Uterus (tissue), 4 donors: ENCODE results near the gene NFXL1. TPM values are rescaled to one million over a fixed set of nuclear protein-coding genes. Genes with fewer than 3 reads are reported as not detected.
A peak's percentile ranks its signal among the peaks of the same experiment; 100 is the strongest.

Experiments
- DNase-seq, 2 donors: peaks; one replicate each; pipeline ENCODE4 v3.0.0-alpha.2; 2019 to 2020
- H3K27ac ChIP-seq, 2 donors: fragments of 200-600 bp; sonication (generic); 1 replicate in 1 of 2; 2 replicates in 1 of 2; pipeline ENCODE4 v1.5.1; 2016 to 2018
- H3K27me3 ChIP-seq, 2 donors: fragments of 200-600 bp; sonication (generic); one replicate each; pipeline ENCODE4 v1.5.1; 2018 to 2019; ENCODE audit warnings: control low read depth in 1 of 2
- H3K36me3 ChIP-seq, 2 donors: fragments of 200-600 bp; sonication (generic); one replicate each; pipeline ENCODE4 v1.5.1; 2019; ENCODE audit warnings: control low read depth in 1 of 2
- H3K4me1 ChIP-seq, 2 donors: fragments of 200-600 bp; sonication (generic); one replicate each; pipeline ENCODE4 v1.5.1; 2018 to 2019; ENCODE audit warnings: control low read depth in 1 of 2
- H3K4me3 ChIP-seq, 2 donors: fragments of 200-600 bp; sonication (generic); 1 replicate in 1 of 2; 2 replicates in 1 of 2; pipeline ENCODE4 v1.5.1; 2018 to 2019; ENCODE audit warnings: mild to moderate bottlenecking in 1 of 2
- H3K9me3 ChIP-seq, 2 donors: fragments of 200-600 bp; sonication (generic); one replicate each; pipeline ENCODE4 v1.5.1; 2019; ENCODE audit warnings: control low read depth in 1 of 2
- CTCF ChIP-seq, 4 experiments: fragments of 200-600 bp in 2 of 4; fragments of 450-650 bp in 2 of 4; sonication (generic) in 2 of 4; IDR thresholded peaks; one replicate each; pipeline ENCODE4 v1.5.1; 2016 to 2019; ENCODE audit warnings: antibody characterized with exemption in 4 of 4, mild to moderate bottlenecking in 2 of 4, moderate library complexity in 1 of 4
- POLR2A ChIP-seq, 2 donors: fragments of 450-650 bp; IDR thresholded peaks; one replicate each; pipeline ENCODE4 v1.6.1; 2016; ENCODE audit warnings: antibody characterized with exemption in 2 of 2, mild to moderate bottlenecking in 1 of 2, moderate library complexity in 1 of 2
- intact Hi-C: fragments of 100-400 bp; cut with DNase I; formaldehyde crosslinking; loops from one replicate; pipeline ENCODE4 v1.15.1; 2023; ENCODE audit warnings: low total_unique reads
- total RNA-seq, 4 donors: library from RNA; depleted of rRNA in 3 of 4; stranded (reverse); fragments of >200 nt in 3 of 4; gene quantifications; one replicate each; pipeline versions ENCODE4 v1.1.0 to v1.2.4, GENCODE V29; 2014 to 2023
- donor health status: DM: yes; HTN: yes; CAD: no.

The NFXL1 gene
- total RNA-seq, 4 donors from 2014 or later: 5.9 to 24.9 (median 19.6) TPM

- Histone ChIP-seq H3K27me3 (no peaks in the 10 kb centered on the region), H3K4me3 (no peak overlapping the region), H3K9me3 (no peaks in the 10 kb centered on the region), H3K27ac (no peak overlapping the region), H3K36me3 (no peaks in the 10 kb centered on the region), H3K4me1 (peaks cover 0 to 4% of the 10 kb centered on the region in 2 donors)
- no peak for TF ChIP-seq CTCF (IDR thresholded peaks at IDR 0.05)
- no peak for TF ChIP-seq POLR2A (IDR thresholded peaks at IDR 0.05)
- intact Hi-C loops: no loop called here
- DNase-seq: no peak
Measured at GRCh38 chr4:47856713-47857112, 57.7 kb downstream of the NFXL1 start.

GRCh38 chr4:47855350-47855749, 59.0 kb downstream of the NFXL1 start:
- Histone ChIP-seq H3K4me3 (no peak overlapping the region), H3K36me3 (no peaks in the 10 kb centered on the region), H3K27ac (no peak overlapping the region), H3K4me1 (peaks cover 0 to 4% of the 10 kb centered on the region in 2 donors), H3K27me3 (no peaks in the 10 kb centered on the region), H3K9me3 (no peaks in the 10 kb centered on the region)
- DNase-seq: peak in 1 of 2 donors; percentile 37
- intact Hi-C loops: no loop called here
- TF ChIP-seq POLR2A (IDR thresholded peaks at IDR 0.05): no peak
- no peak for TF ChIP-seq CTCF (IDR thresholded peaks at IDR 0.05)

GRCh38 chr4:47852136-47852535, 62.2 kb downstream of the NFXL1 start:
- Histone ChIP-seq H3K27me3 (no peaks in the 10 kb centered on the region), H3K27ac (peak overlapping the region; percentile 51 to 68), H3K4me3 (no peak overlapping the region), H3K9me3 (no peaks in the 10 kb centered on the region), H3K4me1 (peaks cover 0 to 4% of the 10 kb centered on the region in 2 donors), H3K36me3 (no peaks in the 10 kb centered on the region)
- intact Hi-C loops: no loop called here
- DNase-seq: peak in 1 of 2 donors; percentile 39
- TF ChIP-seq POLR2A (IDR thresholded peaks at IDR 0.05) (no peak), CTCF (IDR thresholded peaks at IDR 0.05) (no peak)

GRCh38 chr4:47849466-47849865, 64.9 kb downstream of the NFXL1 start:
- Histone ChIP-seq H3K4me3 (no peak overlapping the region), H3K9me3 (no peaks in the 10 kb centered on the region), H3K4me1 (peaks cover 0 to 4% of the 10 kb centered on the region in 2 donors), H3K36me3 (no peaks in the 10 kb centered on the region), H3K27me3 (no peaks in the 10 kb centered on the region), H3K27ac (no peak overlapping the region)
- intact Hi-C loops: no loop called here
- DNase-seq: no peak
- TF ChIP-seq CTCF (IDR thresholded peaks at IDR 0.05): no peak
- no peak for TF ChIP-seq POLR2A (IDR thresholded peaks at IDR 0.05)

- no peak overlapping the region for H3K4me3 ChIP-seq
- no peaks in the 10 kb centered on the region for H3K9me3 ChIP-seq
- intact Hi-C loops: no loop called here
- peaks cover 0 to 4% of the 10 kb centered on the region in 2 donors for H3K4me1 ChIP-seq
- no peak for TF ChIP-seq POLR2A (IDR thresholded peaks at IDR 0.05)
- TF ChIP-seq CTCF (IDR thresholded peaks at IDR 0.05): no peak
- DNase-seq: no peak
- no peak overlapping the region for H3K27ac ChIP-seq
- H3K27me3 ChIP-seq: no peaks in the 10 kb centered on the region
- H3K36me3 ChIP-seq: no peaks in the 10 kb centered on the region
Measured at GRCh38 chr4:47848041-47848440, 66.3 kb downstream of the NFXL1 start.
